Osteoblast (primary cell): ENCODE results near the gene RELN. TPM values are rescaled to one million over a fixed set of nuclear protein-coding genes. Genes with fewer than 3 reads are reported as not detected.

Experiments used
- DNase-seq: peaks from one replicate; pipeline ENCODE4 v3.0.0; 2011; ENCODE audit warnings: low spot score, mixed read lengths; ENCODE audit not compliant: insufficient read length; ENCODE audit errors: missing footprints
- H2AFZ ChIP-seq: 2 replicates; pipeline ENCODE4 v1.6.0; 2011; ENCODE audit warnings: mild to moderate bottlenecking, low read length
- H3K27ac ChIP-seq: 2 replicates; pipeline ENCODE4 v1.5.1; 2011; ENCODE audit warnings: mild to moderate bottlenecking, low read depth, low read length, moderate library complexity
- H3K27me3 ChIP-seq: 2 replicates; pipeline ENCODE4 v1.6.0; 2012; ENCODE audit warnings: mild to moderate bottlenecking, control low read depth, inconsistent platforms, low read length, moderate library complexity; ENCODE audit not compliant: insufficient read depth
- H3K36me3 ChIP-seq: 2 replicates; pipeline ENCODE4 v1.5.1; 2011; ENCODE audit warnings: mild to moderate bottlenecking, low read length, control low read depth, moderate library complexity; ENCODE audit not compliant: insufficient read depth
- H3K4me1 ChIP-seq: 2 replicates; pipeline ENCODE4 v1.5.1; 2011; ENCODE audit warnings: mild to moderate bottlenecking, low read length, control low read depth, moderate library complexity; ENCODE audit not compliant: insufficient read depth
- H3K4me2 ChIP-seq: 2 replicates; pipeline ENCODE4 v1.6.0; 2011; ENCODE audit warnings: mild to moderate bottlenecking, low read length; ENCODE audit not compliant: insufficient read depth
- H3K4me3 ChIP-seq: fragments of 200-600 bp; sonication (generic); 3 replicates; pipeline ENCODE4 v1.5.1; 2012; ENCODE audit warnings: mild to moderate bottlenecking, low read length, inconsistent platforms; ENCODE audit not compliant: insufficient read depth
- H3K79me2 ChIP-seq: 2 replicates; pipeline ENCODE4 v1.6.0; 2012; ENCODE audit warnings: mild to moderate bottlenecking, low read length, control low read depth, inconsistent platforms; ENCODE audit not compliant: insufficient read depth
- H3K9me3 ChIP-seq: 2 replicates; pipeline ENCODE4 v1.5.1; 2011; ENCODE audit warnings: low read depth, low read length, control low read depth
- H4K20me1 ChIP-seq: 2 replicates; pipeline ENCODE4 v1.6.0; 2012; ENCODE audit warnings: mild to moderate bottlenecking, low read length, control low read depth; ENCODE audit not compliant: insufficient read depth
- total RNA-seq: library from RNA; depleted of rRNA; stranded (reverse); fragments of >200 nt; gene quantifications from 2 replicates; pipeline ENCODE4 v1.2.3, GENCODE V29; 2012
- TF ChIP-seq, protein P1 (sequence below): IDR thresholded peaks from 2 replicates; pipeline ENCODE4 v1.5.1; 2011; ENCODE audit warnings: mild to moderate bottlenecking, low read depth, low read length, moderate library complexity; ENCODE audit errors: extremely low read depth

Gene RELN
- total RNA-seq, 1 donor, result 0.36 TPM

DNA sequence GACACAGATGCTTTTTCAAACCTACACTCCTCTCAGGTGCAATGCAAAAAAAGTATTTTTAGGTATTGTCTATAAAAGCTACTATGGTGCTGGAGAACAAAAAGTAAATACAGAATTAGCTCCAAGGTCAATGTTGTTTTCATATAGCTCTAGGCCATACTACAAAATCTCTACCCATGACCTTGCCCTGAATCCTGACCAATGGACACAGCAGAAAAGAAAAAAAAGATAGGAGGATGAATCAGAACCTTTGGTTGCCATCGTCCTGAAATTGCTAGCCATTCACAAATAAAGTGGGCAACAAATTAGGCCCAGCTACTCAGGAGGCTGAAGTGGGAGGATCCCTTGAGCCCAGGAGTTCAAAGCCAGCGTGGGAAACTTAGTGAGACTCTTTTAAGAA lies 35.2 kb upstream of the RELN start:
- TF ChIP-seq, protein P1, sequence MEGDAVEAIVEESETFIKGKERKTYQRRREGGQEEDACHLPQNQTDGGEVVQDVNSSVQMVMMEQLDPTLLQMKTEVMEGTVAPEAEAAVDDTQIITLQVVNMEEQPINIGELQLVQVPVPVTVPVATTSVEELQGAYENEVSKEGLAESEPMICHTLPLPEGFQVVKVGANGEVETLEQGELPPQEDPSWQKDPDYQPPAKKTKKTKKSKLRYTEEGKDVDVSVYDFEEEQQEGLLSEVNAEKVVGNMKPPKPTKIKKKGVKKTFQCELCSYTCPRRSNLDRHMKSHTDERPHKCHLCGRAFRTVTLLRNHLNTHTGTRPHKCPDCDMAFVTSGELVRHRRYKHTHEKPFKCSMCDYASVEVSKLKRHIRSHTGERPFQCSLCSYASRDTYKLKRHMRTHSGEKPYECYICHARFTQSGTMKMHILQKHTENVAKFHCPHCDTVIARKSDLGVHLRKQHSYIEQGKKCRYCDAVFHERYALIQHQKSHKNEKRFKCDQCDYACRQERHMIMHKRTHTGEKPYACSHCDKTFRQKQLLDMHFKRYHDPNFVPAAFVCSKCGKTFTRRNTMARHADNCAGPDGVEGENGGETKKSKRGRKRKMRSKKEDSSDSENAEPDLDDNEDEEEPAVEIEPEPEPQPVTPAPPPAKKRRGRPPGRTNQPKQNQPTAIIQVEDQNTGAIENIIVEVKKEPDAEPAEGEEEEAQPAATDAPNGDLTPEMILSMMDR, result no peak
- Histone ChIP-seq H3K4me2 (no peak overlapping the region), H3K4me3 (no peak overlapping the region), H3K27me3 (no peaks in the 10 kb centered on the region), H3K79me2 (no peaks in the 10 kb centered on the region), H4K20me1 (no peaks in the 10 kb centered on the region), H2AFZ (no peak overlapping the region), H3K27ac (no peak overlapping the region), H3K9me3 (no peaks in the 10 kb centered on the region), H3K36me3 (no peaks in the 10 kb centered on the region), H3K4me1 (no peaks in the 10 kb centered on the region)
- no peak for DNase-seq

DNA sequence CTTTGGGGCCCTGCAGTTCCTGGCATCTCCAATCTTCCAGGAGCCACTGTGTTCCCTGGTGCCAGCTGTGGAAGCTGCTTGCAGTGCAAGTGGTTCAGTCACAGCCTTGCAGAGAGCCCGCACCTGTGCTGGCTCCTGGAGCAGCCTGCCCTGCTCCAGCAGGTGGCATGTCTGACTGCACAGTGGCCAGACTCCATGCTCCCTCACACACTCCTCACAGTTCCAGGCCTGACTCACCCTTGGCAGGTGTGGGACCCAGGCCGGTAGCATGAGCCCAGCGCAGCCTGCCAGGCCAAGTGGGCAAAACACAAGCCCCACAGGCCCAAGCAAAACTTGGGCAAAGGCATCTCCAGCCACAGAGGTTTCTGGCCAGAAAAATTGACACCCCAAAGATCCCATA lies 33.6 kb upstream of the RELN start:
- no peaks in the 10 kb centered on the region for H3K9me3 ChIP-seq
- no peak overlapping the region for H2AFZ ChIP-seq
- no peaks in the 10 kb centered on the region for H3K27me3 ChIP-seq
- H4K20me1 ChIP-seq, result no peaks in the 10 kb centered on the region
- no peak overlapping the region for H3K4me3 ChIP-seq
- TF ChIP-seq, protein P1, result no peak
- no peaks in the 10 kb centered on the region for H3K79me2 ChIP-seq
- no peak overlapping the region for H3K4me2 ChIP-seq
- H3K27ac ChIP-seq, result no peak overlapping the region
- no peak for DNase-seq
- H3K4me1 ChIP-seq, result no peaks in the 10 kb centered on the region
- no peaks in the 10 kb centered on the region for H3K36me3 ChIP-seq

DNA sequence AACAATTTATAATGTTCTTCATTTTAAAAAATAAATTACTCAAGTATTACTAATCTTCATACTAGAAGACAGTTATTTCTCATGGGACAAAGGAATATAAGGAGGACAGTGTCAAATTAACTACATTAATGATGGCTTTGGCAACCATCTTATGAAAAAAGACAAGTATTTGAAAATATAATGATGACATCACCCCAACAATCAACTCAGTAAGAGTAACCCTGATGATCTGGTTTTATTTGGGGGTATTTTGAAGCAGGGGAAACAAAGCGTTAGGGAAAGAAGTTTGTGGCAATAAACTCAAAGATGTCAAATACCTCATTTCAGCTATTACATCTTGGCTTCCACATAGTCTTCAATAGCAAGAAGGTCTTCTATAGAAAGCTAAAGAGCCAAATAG lies 29.0 kb upstream of the RELN start:
- H3K9me3 ChIP-seq, result no peaks in the 10 kb centered on the region
- H3K79me2 ChIP-seq, result no peaks in the 10 kb centered on the region
- no peak overlapping the region for H3K4me3 ChIP-seq
- no peak for DNase-seq
- no peaks in the 10 kb centered on the region for H3K27me3 ChIP-seq
- TF ChIP-seq, protein P1, result no peak
- no peaks in the 10 kb centered on the region for H3K36me3 ChIP-seq
- H3K27ac ChIP-seq, result no peak overlapping the region
- no peak overlapping the region for H2AFZ ChIP-seq
- H4K20me1 ChIP-seq, result no peaks in the 10 kb centered on the region
- no peak overlapping the region for H3K4me2 ChIP-seq
- no peaks in the 10 kb centered on the region for H3K4me1 ChIP-seq

DNA sequence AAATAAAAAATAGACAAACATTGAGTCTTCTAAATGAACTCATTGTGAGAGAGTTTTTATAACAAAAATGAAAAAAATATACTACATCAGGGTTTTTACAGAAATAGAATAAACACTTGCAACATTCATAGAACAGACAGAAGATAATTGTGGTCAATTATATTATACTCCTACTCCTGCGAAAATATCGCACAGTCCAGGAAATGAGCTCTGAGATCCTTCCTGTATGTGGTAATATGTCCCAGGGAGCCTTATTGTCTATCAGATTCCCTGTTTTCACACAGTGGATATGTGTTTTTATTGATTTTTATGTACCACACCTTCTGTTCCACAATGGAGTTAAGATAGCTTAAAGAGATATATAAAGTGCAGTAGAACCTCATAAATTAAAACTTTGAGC lies 27.5 kb upstream of the RELN start:
- H3K4me3 ChIP-seq, result no peak overlapping the region
- H4K20me1 ChIP-seq, result no peaks in the 10 kb centered on the region

More for the DNA sequence above, 27.5 kb upstream of the RELN start:
- no peak for DNase-seq
- no peaks in the 10 kb centered on the region for H3K27me3 ChIP-seq
- H3K4me2 ChIP-seq, result no peak overlapping the region
- no peak overlapping the region for H3K27ac ChIP-seq
- no peak overlapping the region for H2AFZ ChIP-seq
- no peaks in the 10 kb centered on the region for H3K4me1 ChIP-seq
- no peaks in the 10 kb centered on the region for H3K36me3 ChIP-seq
- H3K79me2 ChIP-seq, result no peaks in the 10 kb centered on the region
- H3K9me3 ChIP-seq, result no peaks in the 10 kb centered on the region
- TF ChIP-seq, protein P1, result no peak
